EL (cell line): ENCODE results near the gene C17orf78.
A peak's percentile ranks its signal among the peaks of the same experiment; 100 is the strongest.
"Not testable (repeated sequence)": the region's sequence is repeated elsewhere in the genome, so short reads cannot be mapped to it uniquely, and the experiment has no call there.

Experiments
- DNase-seq: peaks from one replicate; pipeline ENCODE4 v3.0.0-alpha.2; 2016

Gene C17orf78

GRCh38 chr17:37388266-37388665 lies 12.5 kb downstream of the C17orf78 start:
- peak; percentile 74 for DNase-seq

- DNase-seq: no peak
These were observed 13.4 kb downstream of the C17orf78 start for GRCh38 chr17:37389160-37389559.

GRCh38 chr17:37391146-37391545 lies 15.4 kb downstream of the C17orf78 start:
- DNase-seq: peak; percentile 51

- DNase-seq: peak; percentile 95
These were observed 16.3 kb downstream of the C17orf78 start for GRCh38 chr17:37392024-37392590.

- no peak for DNase-seq
These were observed 17.6 kb downstream of the C17orf78 start for GRCh38 chr17:37393352-37393751.

GRCh38 chr17:37399265-37399803 lies 23.5 kb downstream of the C17orf78 start:
- DNase-seq: peak; percentile 32

- DNase-seq: no peak
These were observed 24.7 kb downstream of the C17orf78 start for GRCh38 chr17:37400505-37400904.

GRCh38 chr17:37405522-37405921 lies 29.7 kb downstream of the C17orf78 start:
- not testable (repeated sequence) for DNase-seq

- DNase-seq: no peak
These were observed 30.3 kb downstream of the C17orf78 start for GRCh38 chr17:37405955-37406634.

GRCh38 chr17:37406635-37407461 lies 31.1 kb downstream of the C17orf78 start, which contains the start of the genes ACACA and TADA2A:
TSS of gene ACACA (minus strand) at chr17:37406836. CDS start at chr17:37406299, 537 bp downstream.
TSS of gene TADA2A (plus strand) at chr17:37406886. CDS start at chr17:37411366, 4,480 bp downstream.
- DNase-seq: peak; percentile 87

- not testable (repeated sequence) for DNase-seq
These were observed 32.3 kb downstream of the C17orf78 start for GRCh38 chr17:37408145-37408479.

- no peak for DNase-seq
These were observed 34.6 kb downstream of the C17orf78 start for GRCh38 chr17:37410357-37410756.

- no peak for DNase-seq
These were observed 38.2 kb downstream of the C17orf78 start for GRCh38 chr17:37413875-37414519.

GRCh38 chr17:37417852-37418251 lies 42.1 kb downstream of the C17orf78 start:
- DNase-seq: no peak

- DNase-seq: no peak
These were observed 47.3 kb downstream of the C17orf78 start for GRCh38 chr17:37422971-37423625.

- no peak for DNase-seq
These were observed 49.5 kb downstream of the C17orf78 start for GRCh38 chr17:37425268-37425667.

GRCh38 chr17:37429039-37429438 lies 53.3 kb downstream of the C17orf78 start:
- DNase-seq: no peak

- no peak for DNase-seq
These were observed 53.7 kb downstream of the C17orf78 start for GRCh38 chr17:37429453-37429852.

GRCh38 chr17:37430051-37430627 lies 54.4 kb downstream of the C17orf78 start:
- DNase-seq: peak; percentile 44

- DNase-seq: no peak
These were observed 56.9 kb downstream of the C17orf78 start for GRCh38 chr17:37432671-37433070.

- no peak for DNase-seq
These were observed 62.4 kb downstream of the C17orf78 start for GRCh38 chr17:37438141-37438540.

GRCh38 chr17:37440424-37440823 lies 64.6 kb downstream of the C17orf78 start:
- no peak for DNase-seq
